ENCODE data around the gene ZNF319. TPM values are rescaled to one million over a fixed set of nuclear protein-coding genes. Genes with fewer than 3 reads are reported as not detected.

ZNF319 gene
- total RNA-seq, 1 experiment from 2014 or later: 5.5 TPM

DNA sequence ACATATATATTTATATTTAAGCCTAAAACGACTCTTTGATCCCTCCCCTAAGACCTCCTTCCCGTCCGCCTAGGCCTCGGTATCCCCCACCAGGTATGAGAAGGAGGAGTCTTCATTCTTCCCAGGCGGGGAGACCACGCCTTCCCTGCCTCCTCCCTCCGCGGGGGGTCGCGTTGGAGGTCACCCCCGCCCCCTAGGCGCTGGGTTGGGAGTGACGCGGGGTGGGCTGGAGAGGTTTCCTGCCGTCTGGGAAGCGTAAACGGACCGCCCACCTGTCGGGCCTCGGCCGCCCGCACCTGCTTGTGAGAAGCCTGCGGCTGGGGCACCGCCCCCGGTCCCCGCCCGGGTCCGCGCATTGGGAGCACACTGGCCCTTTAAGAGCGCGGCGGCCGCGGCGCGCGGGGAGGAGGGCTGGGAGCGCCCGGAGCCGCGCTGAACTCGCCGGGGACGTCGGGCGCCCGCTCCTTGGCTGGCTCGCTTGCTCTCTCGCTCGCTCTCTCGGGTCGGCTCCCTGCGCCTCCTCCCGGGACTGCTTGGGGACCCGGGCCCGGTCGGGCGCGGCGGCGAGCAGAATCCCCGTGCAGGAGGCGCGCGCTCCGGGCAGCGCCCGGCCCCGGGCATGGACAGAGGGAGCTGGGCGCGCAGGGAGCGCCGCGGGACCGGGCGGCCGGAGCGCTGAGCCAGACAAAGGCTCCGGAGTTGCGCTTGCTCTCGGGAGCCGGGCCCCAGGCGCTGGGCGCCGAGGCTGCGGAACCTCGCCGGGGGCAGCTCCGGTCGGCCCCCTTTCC, 25.1 kb upstream of the ZNF319 start, which contains the start of gene MMP15 (continued):
- TF ChIP-seq, protein P1, sequence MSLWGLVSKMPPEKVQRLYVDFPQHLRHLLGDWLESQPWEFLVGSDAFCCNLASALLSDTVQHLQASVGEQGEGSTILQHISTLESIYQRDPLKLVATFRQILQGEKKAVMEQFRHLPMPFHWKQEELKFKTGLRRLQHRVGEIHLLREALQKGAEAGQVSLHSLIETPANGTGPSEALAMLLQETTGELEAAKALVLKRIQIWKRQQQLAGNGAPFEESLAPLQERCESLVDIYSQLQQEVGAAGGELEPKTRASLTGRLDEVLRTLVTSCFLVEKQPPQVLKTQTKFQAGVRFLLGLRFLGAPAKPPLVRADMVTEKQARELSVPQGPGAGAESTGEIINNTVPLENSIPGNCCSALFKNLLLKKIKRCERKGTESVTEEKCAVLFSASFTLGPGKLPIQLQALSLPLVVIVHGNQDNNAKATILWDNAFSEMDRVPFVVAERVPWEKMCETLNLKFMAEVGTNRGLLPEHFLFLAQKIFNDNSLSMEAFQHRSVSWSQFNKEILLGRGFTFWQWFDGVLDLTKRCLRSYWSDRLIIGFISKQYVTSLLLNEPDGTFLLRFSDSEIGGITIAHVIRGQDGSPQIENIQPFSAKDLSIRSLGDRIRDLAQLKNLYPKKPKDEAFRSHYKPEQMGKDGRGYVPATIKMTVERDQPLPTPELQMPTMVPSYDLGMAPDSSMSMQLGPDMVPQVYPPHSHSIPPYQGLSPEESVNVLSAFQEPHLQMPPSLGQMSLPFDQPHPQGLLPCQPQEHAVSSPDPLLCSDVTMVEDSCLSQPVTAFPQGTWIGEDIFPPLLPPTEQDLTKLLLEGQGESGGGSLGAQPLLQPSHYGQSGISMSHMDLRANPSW (CRISPR knock-in tag; conservative IDR thresholded peaks at IDR 0.05; ENCODE audit: low read depth): no peak
- TF ChIP-seq ZNF423 (CRISPR knock-in tag; IDR thresholded peaks at IDR 0.05): peak; percentile 46; the same call in 1 of the 2 replicates

DNA sequence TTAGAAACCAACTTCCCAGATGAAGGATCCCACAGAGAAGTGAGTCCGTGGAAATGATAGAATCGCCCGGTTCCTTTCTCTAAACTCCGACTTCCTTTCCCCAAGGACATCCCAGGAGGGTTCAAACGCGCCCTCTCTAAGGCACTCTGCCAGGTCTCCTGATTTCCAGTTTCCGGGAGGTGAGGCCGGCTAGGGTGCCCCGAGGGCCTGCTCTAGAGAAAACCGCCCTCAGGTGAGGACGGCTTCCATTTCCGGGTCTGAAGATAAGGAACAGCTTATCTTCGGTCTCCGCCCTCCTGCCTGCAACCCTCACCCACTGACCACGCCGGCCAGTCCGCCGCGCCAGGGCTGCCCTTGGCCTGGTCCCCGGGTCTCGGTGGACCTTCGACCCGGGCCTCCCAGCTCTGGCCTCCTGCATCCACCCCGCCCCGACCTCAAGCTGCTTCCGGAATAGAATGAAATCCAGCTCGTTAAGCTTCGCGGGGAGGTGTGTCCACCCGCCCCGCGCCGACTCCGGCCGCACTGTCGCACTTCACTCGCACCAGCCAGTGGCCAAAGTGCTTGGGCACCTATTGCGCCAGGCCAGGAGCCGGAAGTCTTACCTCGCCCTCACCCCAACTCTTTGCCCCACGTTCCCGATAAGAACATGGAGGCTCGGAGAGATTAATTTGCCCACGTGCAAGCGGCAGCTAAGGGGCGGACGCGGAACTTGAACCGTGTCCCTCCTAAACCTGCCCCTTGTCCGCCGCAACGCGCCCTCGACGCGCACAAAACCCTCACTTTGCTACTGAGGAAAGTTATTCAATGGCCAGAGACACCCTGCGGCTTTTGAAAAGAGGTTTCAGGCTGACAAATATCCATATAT, 24.2 kb upstream of the ZNF319 start:
- Mint-ChIP-seq H3K36me3 (peaks cover 4% of the 10 kb centered on the region; the same call in 1 of the 2 replicates), H3K27me3 (ENCODE audit: low read depth) (peaks cover 10% of the 10 kb centered on the region), H3K4me1 (peaks cover 50% of the 10 kb centered on the region), H3K27ac (peak overlapping the region; percentile 95), H3K4me3 (peak overlapping the region; percentile 82), H3K9me3 (no peaks in the 10 kb centered on the region)
- POLR2A ChIA-PET: interaction anchor here (1.0 to 2.6 kb wide), 3 partner anchors 24 to 105 kb away, joined by 4 to 19 read pairs (median 7); partner anchors contain the start of genes CFAP20, USB1 and ZNF319
- CTCF ChIA-PET: interaction anchor here (0.5 to 4.0 kb wide), 12 partner anchors 8 to 463 kb away, joined by 3 to 54 read pairs (median 6); partner anchors contain the start of genes CFAP20 and ZNF319
- no peak for ATAC-seq
- TF ChIP-seq NFE2L1 (CRISPR knock-in tag; IDR thresholded peaks at IDR 0.05) (peak; percentile 21; the same call in 1 of the 2 replicates), NFYB (CRISPR knock-in tag; conservative IDR thresholded peaks at IDR 0.05; ENCODE audit: low read depth) (no peak), MYBL2 (CRISPR knock-in tag; IDR thresholded peaks at IDR 0.05) (0 out of 2 replicates have a peak, but pooled peaks have one; percentile 62), SMAD3 (CRISPR knock-in tag; IDR thresholded peaks at IDR 0.05; ENCODE audit: borderline replicate concordance) (no peak), GABPB1 (CRISPR knock-in tag; IDR thresholded peaks at IDR 0.05) (peak; percentile 77; the same call in 1 of the 2 replicates), JAZF1 (CRISPR knock-in tag; IDR thresholded peaks at IDR 0.05) (no peak), KAT7 (CRISPR knock-in tag; IDR thresholded peaks at IDR 0.05; ENCODE audit: borderline replicate concordance) (no peak), SMAD4 (CRISPR knock-in tag; IDR thresholded peaks at IDR 0.05) (no peak)
- TF ChIP-seq, protein P2, sequence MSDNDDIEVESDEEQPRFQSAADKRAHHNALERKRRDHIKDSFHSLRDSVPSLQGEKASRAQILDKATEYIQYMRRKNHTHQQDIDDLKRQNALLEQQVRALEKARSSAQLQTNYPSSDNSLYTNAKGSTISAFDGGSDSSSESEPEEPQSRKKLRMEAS (CRISPR knock-in tag; IDR thresholded peaks at IDR 0.05): peak; percentile 80
- TF ChIP-seq, protein P3, sequence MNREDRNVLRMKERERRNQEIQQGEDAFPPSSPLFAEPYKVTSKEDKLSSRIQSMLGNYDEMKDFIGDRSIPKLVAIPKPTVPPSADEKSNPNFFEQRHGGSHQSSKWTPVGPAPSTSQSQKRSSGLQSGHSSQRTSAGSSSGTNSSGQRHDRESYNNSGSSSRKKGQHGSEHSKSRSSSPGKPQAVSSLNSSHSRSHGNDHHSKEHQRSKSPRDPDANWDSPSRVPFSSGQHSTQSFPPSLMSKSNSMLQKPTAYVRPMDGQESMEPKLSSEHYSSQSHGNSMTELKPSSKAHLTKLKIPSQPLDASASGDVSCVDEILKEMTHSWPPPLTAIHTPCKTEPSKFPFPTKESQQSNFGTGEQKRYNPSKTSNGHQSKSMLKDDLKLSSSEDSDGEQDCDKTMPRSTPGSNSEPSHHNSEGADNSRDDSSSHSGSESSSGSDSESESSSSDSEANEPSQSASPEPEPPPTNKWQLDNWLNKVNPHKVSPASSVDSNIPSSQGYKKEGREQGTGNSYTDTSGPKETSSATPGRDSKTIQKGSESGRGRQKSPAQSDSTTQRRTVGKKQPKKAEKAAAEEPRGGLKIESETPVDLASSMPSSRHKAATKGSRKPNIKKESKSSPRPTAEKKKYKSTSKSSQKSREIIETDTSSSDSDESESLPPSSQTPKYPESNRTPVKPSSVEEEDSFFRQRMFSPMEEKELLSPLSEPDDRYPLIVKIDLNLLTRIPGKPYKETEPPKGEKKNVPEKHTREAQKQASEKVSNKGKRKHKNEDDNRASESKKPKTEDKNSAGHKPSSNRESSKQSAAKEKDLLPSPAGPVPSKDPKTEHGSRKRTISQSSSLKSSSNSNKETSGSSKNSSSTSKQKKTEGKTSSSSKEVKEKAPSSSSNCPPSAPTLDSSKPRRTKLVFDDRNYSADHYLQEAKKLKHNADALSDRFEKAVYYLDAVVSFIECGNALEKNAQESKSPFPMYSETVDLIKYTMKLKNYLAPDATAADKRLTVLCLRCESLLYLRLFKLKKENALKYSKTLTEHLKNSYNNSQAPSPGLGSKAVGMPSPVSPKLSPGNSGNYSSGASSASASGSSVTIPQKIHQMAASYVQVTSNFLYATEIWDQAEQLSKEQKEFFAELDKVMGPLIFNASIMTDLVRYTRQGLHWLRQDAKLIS (CRISPR knock-in tag; IDR thresholded peaks at IDR 0.05; ENCODE audit: borderline replicate concordance): 0 out of 2 replicates have a peak, but pooled peaks have one; percentile 45
- TF ChIP-seq, protein P4, sequence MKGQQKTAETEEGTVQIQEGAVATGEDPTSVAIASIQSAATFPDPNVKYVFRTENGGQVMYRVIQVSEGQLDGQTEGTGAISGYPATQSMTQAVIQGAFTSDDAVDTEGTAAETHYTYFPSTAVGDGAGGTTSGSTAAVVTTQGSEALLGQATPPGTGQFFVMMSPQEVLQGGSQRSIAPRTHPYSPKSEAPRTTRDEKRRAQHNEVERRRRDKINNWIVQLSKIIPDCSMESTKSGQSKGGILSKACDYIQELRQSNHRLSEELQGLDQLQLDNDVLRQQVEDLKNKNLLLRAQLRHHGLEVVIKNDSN (CRISPR knock-in tag; IDR thresholded peaks at IDR 0.05): 0 out of 2 replicates have a peak, but pooled peaks have one; percentile 17
- TF ChIP-seq, protein P5, sequence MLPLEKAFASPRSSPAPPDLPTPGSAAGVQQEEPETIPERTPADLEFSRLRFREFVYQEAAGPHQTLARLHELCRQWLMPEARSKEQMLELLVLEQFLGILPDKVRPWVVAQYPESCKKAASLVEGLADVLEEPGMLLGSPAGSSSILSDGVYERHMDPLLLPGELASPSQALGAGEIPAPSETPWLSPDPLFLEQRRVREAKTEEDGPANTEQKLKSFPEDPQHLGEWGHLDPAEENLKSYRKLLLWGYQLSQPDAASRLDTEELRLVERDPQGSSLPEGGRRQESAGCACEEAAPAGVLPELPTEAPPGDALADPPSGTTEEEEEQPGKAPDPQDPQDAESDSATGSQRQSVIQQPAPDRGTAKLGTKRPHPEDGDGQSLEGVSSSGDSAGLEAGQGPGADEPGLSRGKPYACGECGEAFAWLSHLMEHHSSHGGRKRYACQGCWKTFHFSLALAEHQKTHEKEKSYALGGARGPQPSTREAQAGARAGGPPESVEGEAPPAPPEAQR (CRISPR knock-in tag; IDR thresholded peaks at IDR 0.05): no peak
- DNase-seq (ENCODE audit: low spot score): peak; percentile 65
